H9 (cell line): Measurements from ENCODE around the gene TIGD2. TPM values are rescaled to one million over a fixed set of nuclear protein-coding genes. Genes with fewer than 3 reads are reported as not detected.

Experiments used
- DNase-seq: peaks from one replicate; pipeline ENCODE4 v3.0.0-alpha.2; 2017
- H2AFZ ChIP-seq: one replicate; pipeline ENCODE4 v1.6.1; 2013; ENCODE audit warnings: mild to moderate bottlenecking, low read length, control low read depth, moderate library complexity
- H2AK5ac ChIP-seq: 2 replicates; pipeline ENCODE4 v1.6.1; 2013; ENCODE audit warnings: low read length, control low read depth, mixed read lengths; ENCODE audit not compliant: insufficient read length
- H2BK120ac ChIP-seq: one replicate; pipeline ENCODE4 v1.6.1; 2013; ENCODE audit warnings: low read depth, mild to moderate bottlenecking, low read length, control low read depth, inconsistent platforms; ENCODE audit not compliant: poor library complexity, severe bottlenecking
- H2BK12ac ChIP-seq: 2 replicates; pipeline ENCODE4 v1.6.1; 2013; ENCODE audit warnings: low read length, control low read depth, mixed read lengths, low read depth; ENCODE audit not compliant: insufficient read length
- H2BK15ac ChIP-seq: 2 replicates; pipeline ENCODE4 v1.6.1; 2013; ENCODE audit warnings: low read depth, low read length, control low read depth
- H2BK20ac ChIP-seq: one replicate; pipeline ENCODE4 v1.6.1; 2013; ENCODE audit warnings: low read depth, mild to moderate bottlenecking, low read length, control low read depth, inconsistent platforms; ENCODE audit not compliant: poor library complexity, severe bottlenecking
- H2BK5ac ChIP-seq: 2 replicates; pipeline ENCODE4 v1.6.1; 2013; ENCODE audit warnings: low read length, control low read depth, mixed read lengths; ENCODE audit not compliant: insufficient read length
- H3K14ac ChIP-seq: 2 replicates; pipeline ENCODE4 v1.6.1; 2013; ENCODE audit warnings: low read length, control low read depth; ENCODE audit not compliant: insufficient read depth
- H3K18ac ChIP-seq: 2 replicates; pipeline ENCODE4 v1.6.1; 2013; ENCODE audit warnings: low read depth, mild to moderate bottlenecking, mixed read lengths, low read length, control low read depth; ENCODE audit not compliant: insufficient read length
- H3K23ac ChIP-seq: 2 replicates; pipeline ENCODE4 v1.6.1; 2013; ENCODE audit warnings: low read length, control low read depth, mixed read lengths, low read depth; ENCODE audit not compliant: insufficient read length
- H3K23me2 ChIP-seq: 2 replicates; pipeline ENCODE4 v1.6.1; 2013; ENCODE audit warnings: low read depth, mild to moderate bottlenecking, mixed read lengths, low read length, control low read depth; ENCODE audit not compliant: insufficient read length, poor library complexity, severe bottlenecking
- H3K27ac ChIP-seq: 2 replicates; pipeline ENCODE4 v1.5.1; 2013; ENCODE audit warnings: low read length, control low read depth, mixed read lengths, low read depth; ENCODE audit not compliant: insufficient read length
- H3K27me3 ChIP-seq: 2 replicates; pipeline ENCODE4 v1.6.1; 2013; ENCODE audit warnings: low read length, control low read depth, inconsistent platforms; ENCODE audit not compliant: insufficient read depth
- H3K4ac ChIP-seq: 2 replicates; pipeline ENCODE4 v1.6.1; 2013; ENCODE audit warnings: low read depth, mild to moderate bottlenecking, control low read depth, inconsistent platforms, low read length, moderate library complexity
- H3K4me1 ChIP-seq: 2 replicates; pipeline ENCODE4 v1.6.1; 2013; ENCODE audit warnings: low read length, control low read depth, inconsistent platforms; ENCODE audit not compliant: insufficient read depth
- H3K4me2 ChIP-seq: 2 replicates; pipeline ENCODE4 v1.6.1; 2013; ENCODE audit warnings: low read length, control low read depth, mixed read lengths; ENCODE audit not compliant: insufficient read length, insufficient read depth
- H3K56ac ChIP-seq: 2 replicates; pipeline ENCODE4 v1.6.1; 2013; ENCODE audit warnings: low read depth, mild to moderate bottlenecking, mixed read lengths, low read length, control low read depth; ENCODE audit not compliant: insufficient read length
- H3K79me1 ChIP-seq: 2 replicates; pipeline ENCODE4 v1.6.1; 2013; ENCODE audit warnings: low read depth, mild to moderate bottlenecking, moderate library complexity, low read length, control low read depth, inconsistent platforms; ENCODE audit not compliant: insufficient read depth, poor library complexity, severe bottlenecking
- H3K79me2 ChIP-seq: 2 replicates; pipeline ENCODE4 v1.6.1; 2013; ENCODE audit warnings: low read length, control low read depth, inconsistent platforms; ENCODE audit not compliant: insufficient read depth
- H3K9ac ChIP-seq: 2 replicates; pipeline ENCODE4 v1.6.1; 2013; ENCODE audit warnings: low read length, control low read depth, mixed read lengths; ENCODE audit not compliant: insufficient read length; ENCODE audit errors: extremely low read depth
- H3K9me3 ChIP-seq: one replicate; pipeline ENCODE4 v1.6.1; 2013; ENCODE audit warnings: low read depth, low read length, inconsistent platforms; ENCODE audit not compliant: control insufficient read depth
- H3T11ph ChIP-seq: one replicate; pipeline ENCODE4 v1.6.1; 2013; ENCODE audit warnings: mild to moderate bottlenecking, low read length, control low read depth, inconsistent platforms
- H4K20me1 ChIP-seq: one replicate; pipeline ENCODE4 v1.6.1; 2013; ENCODE audit not compliant: control insufficient read depth, insufficient read length, insufficient read depth
- H4K5ac ChIP-seq: 2 replicates; pipeline ENCODE4 v1.6.1; 2013; ENCODE audit warnings: low read depth, mild to moderate bottlenecking, mixed read lengths, low read length, control low read depth; ENCODE audit not compliant: insufficient read length
- H4K8ac ChIP-seq: replicated peaks from 2 replicates; pipeline ENCODE4 v1.6.1; 2013; ENCODE audit warnings: low read length, control low read depth, mixed read lengths, low read depth; ENCODE audit not compliant: insufficient read length
- H4K91ac ChIP-seq: 2 replicates; pipeline ENCODE4 v1.6.1; 2013; ENCODE audit warnings: low read depth, mild to moderate bottlenecking, moderate library complexity, mixed read lengths, low read length, control low read depth; ENCODE audit not compliant: insufficient read length
- H3K27ac Mint-ChIP-seq, 3 experiments: 2 replicates in 2 of 3; 3 replicates in 1 of 3; pipeline ENCODE4 v1.8.0; 2020 to 2021; ENCODE audit warnings: mixed read lengths in 3 of 3, mild to moderate bottlenecking in 1 of 3, moderate library complexity in 1 of 3
- H3K27me3 Mint-ChIP-seq: 2 replicates; pipeline ENCODE4 v1.8.0; 2021; ENCODE audit warnings: low read depth, mild to moderate bottlenecking, moderate library complexity, mixed read lengths
- H3K36me3 Mint-ChIP-seq, 3 experiments: 2 replicates in 2 of 3; 3 replicates in 1 of 3; pipeline ENCODE4 v1.8.0; 2020 to 2021; ENCODE audit warnings: low read depth in 3 of 3, mixed read lengths in 3 of 3; ENCODE audit not compliant: insufficient read depth in 1 of 3
- H3K4me1 Mint-ChIP-seq, 2 experiments: 2 replicates each; pipeline ENCODE4 v1.8.0; 2020; ENCODE audit warnings: mixed read lengths in 2 of 2
- H3K4me3 Mint-ChIP-seq, 2 experiments: 2 replicates in 1 of 2; 3 replicates in 1 of 2; pipeline ENCODE4 v1.8.0; 2020 to 2021; ENCODE audit warnings: mild to moderate bottlenecking in 2 of 2, mixed read lengths in 2 of 2, moderate library complexity in 1 of 2
- H3K9me3 Mint-ChIP-seq, 2 experiments: 2 replicates in 1 of 2; 3 replicates in 1 of 2; pipeline ENCODE4 v1.8.0; 2020; ENCODE audit warnings: mild to moderate bottlenecking in 2 of 2, mixed read lengths in 2 of 2, moderate library complexity in 1 of 2
- CTCF ChIP-seq: fragments of 200-600 bp; sonication (generic); conservative IDR thresholded peaks from 3 replicates; pipeline ENCODE4 v1.8.0; 2021; ENCODE audit warnings: antibody characterized with exemption, mild to moderate bottlenecking
- WGBS: extraction: QIAGEN DNeasy Blood & Tissue Kit; methylation state at CpG from one replicate; pipeline ENCODE4 v1.1.7; 2013; ENCODE audit warnings: missing lambda C conversion rate, low lambda C conversion rate, mixed read lengths; ENCODE audit not compliant: insufficient read length; ENCODE audit errors: extremely low coverage; 5-methylcytosine and 5-hydroxymethylcytosine counted together
- total RNA-seq: library from RNA; stranded (reverse); gene quantifications from 2 replicates; pipeline ENCODE4 v1.2.1, GENCODE V29; 2021

TIGD2 gene
- total RNA-seq, 1 experiment from 2014 or later = 10.4 TPM

DNA sequence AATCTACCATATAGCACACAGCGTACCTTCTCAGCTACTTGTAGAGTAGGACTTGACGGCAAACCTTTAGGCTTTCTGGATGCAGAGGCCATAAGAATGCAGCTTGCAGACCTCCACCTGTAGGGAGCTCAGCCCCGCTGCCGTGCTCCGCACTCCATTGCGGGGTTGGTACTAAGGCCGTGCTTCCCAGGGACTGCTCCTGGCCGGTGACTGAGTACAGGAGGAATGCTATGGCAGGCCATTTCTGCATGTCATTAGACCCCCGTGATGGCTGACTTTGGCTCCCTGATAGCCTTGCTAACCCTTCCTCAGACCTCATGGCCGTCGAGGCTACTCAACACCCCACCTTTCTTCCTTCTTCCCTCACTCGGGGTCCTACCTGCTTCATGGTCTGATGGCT, 26.4 kb downstream of the TIGD2 start:
- Histone ChIP-seq H2BK15ac (no peak overlapping the region), H2AK5ac (no peak overlapping the region), H2BK12ac (no peak overlapping the region), H3K23me2 (no peaks in the 10 kb centered on the region), H3K4ac (no peak overlapping the region), H4K20me1 (no peaks in the 10 kb centered on the region), H3K79me1 (no peaks in the 10 kb centered on the region), H3K14ac (no peak overlapping the region), H3K56ac (no peak overlapping the region), H4K91ac (no peak overlapping the region), H3K79me2 (no peaks in the 10 kb centered on the region), H3K18ac (no peak overlapping the region), H3K27ac (no peak overlapping the region), H3K9ac (no peak overlapping the region), H3T11ph (no peak overlapping the region), H4K8ac (no peak overlapping the region), H3K23ac (no peak overlapping the region), H3K27me3 (no peaks in the 10 kb centered on the region), H3K9me3 (no peaks in the 10 kb centered on the region), H3K4me2 (no peak overlapping the region), H3K4me1 (no peaks in the 10 kb centered on the region), H2AFZ (no peak overlapping the region), H2BK5ac (no peak overlapping the region), H2BK20ac (no peak overlapping the region), H4K5ac (no peak overlapping the region), H2BK120ac (no peak overlapping the region)
- no peak for TF ChIP-seq CTCF
- H3K4me3 Mint-ChIP-seq = no peak overlapping the region
- H3K9me3 Mint-ChIP-seq = no peaks in the 10 kb centered on the region
- H3K36me3 Mint-ChIP-seq = no peaks in the 10 kb centered on the region
- H3K27me3 Mint-ChIP-seq = no peaks in the 10 kb centered on the region
- peaks cover 8 to 16% of the 10 kb centered on the region in 2 experiments for H3K4me1 Mint-ChIP-seq
- DNase-seq = peak; percentile 72
- no CpG with 5 or more reads among the region's 12 CpGs for WGBS
- H3K27ac Mint-ChIP-seq = peak overlapping the region in 1 of 3 experiments; percentile 78; a peak in 1 of 7 replicates
